ENCODE measurements around the gene CCDC85B. TPM values are rescaled to one million over a fixed set of nuclear protein-coding genes. Genes with fewer than 3 reads are reported as not detected.
A peak's percentile ranks its signal among the peaks of the same experiment; 100 is the strongest.

CCDC85B gene
- total RNA-seq, 2 experiments from 2014 or later, result 25.5 to 45.0 TPM

GRCh38 chr11:65898656-65899355 is 8.3 kb downstream of the CCDC85B start:
- Mint-ChIP-seq H3K36me3 (ENCODE audit: low read depth) (peaks cover 34% of the 10 kb centered on the region), H3K4me3 (peak overlapping the region; percentile 75), H3K9me3 (ENCODE audit: low read depth) (no peaks in the 10 kb centered on the region), H3K27me3 (peaks cover 4% of the 10 kb centered on the region), H3K4me1 (peaks cover 47% of the 10 kb centered on the region), H3K27ac (peak overlapping the region; percentile 80)
- intact Hi-C loops (cut with DNase I, micrococcal nuclease), result loop anchor here in 1 of 2 experiments (10.0 kb wide), 1 partner anchor 474 kb away; the partner anchor contains the start of gene NEAT1
- no peak for ATAC-seq
- CTCF ChIA-PET, result interaction anchor here (0.6 to 7.8 kb wide), 5 partner anchors 12 to 369 kb away, joined by 3 to 113 read pairs (median 3); partner anchors contain the start of genes CCDC85B and FIBP
- POLR2A ChIA-PET, result interaction anchor here (5.1 kb wide), 1 partner anchor 9 kb away, joined by 59 read pairs; the partner anchor contains the start of genes CCDC85B and FIBP
- DNase-seq, result no peak

- ATAC-seq (peak; percentile 36), DNase-seq (peak; percentile 89)
- H3K36me3 Mint-ChIP-seq (ENCODE audit: low read depth), result peaks cover 28% of the 10 kb centered on the region
- ChIA-PET POLR2A (interaction anchor here (1.0 to 5.1 kb wide), 2 partner anchors 9 to 18 kb away, joined by 3 to 59 read pairs; partner anchors contain the start of genes CCDC85B and FIBP), CTCF (interaction anchor here (1.0 to 7.8 kb wide), 4 partner anchors 12 to 48 kb away, joined by 3 to 113 read pairs (median 4); partner anchors contain the start of genes CCDC85B and FIBP)
- intact Hi-C loops (cut with DNase I, micrococcal nuclease), result loop anchor here (1.0 to 10.0 kb wide), 9 partner anchors 9 to 475 kb away; partner anchors contain the start of genes C11orf68 (in 2 of the 2), CCDC85B (in 2 of the 2), DRAP1 (in 2 of the 2) and BANF1 (in 1 of the 2)
- H3K9me3 Mint-ChIP-seq (ENCODE audit: low read depth), result no peaks in the 10 kb centered on the region
- H3K4me1 Mint-ChIP-seq, result peaks cover 39% of the 10 kb centered on the region
- peaks cover 4% of the 10 kb centered on the region for H3K27me3 Mint-ChIP-seq
- H3K27ac Mint-ChIP-seq, result peak overlapping the region; percentile 78
- peak overlapping the region; percentile 75 for H3K4me3 Mint-ChIP-seq
Measured at GRCh38 chr11:65899356-65900124, 9.1 kb downstream of the CCDC85B start.

GRCh38 chr11:65900125-65900898 is 9.8 kb downstream of the CCDC85B start, which contains the start of gene FOSL1:
TSS of gene FOSL1 (minus strand) at chr11:65900388. CDS start at chr11:65900339, 49 bp downstream.
- ATAC-seq, result peak; percentile 85
- peak; percentile 98 for DNase-seq
- Mint-ChIP-seq H3K4me1 (peaks cover 35% of the 10 kb centered on the region), H3K9me3 (ENCODE audit: low read depth) (no peaks in the 10 kb centered on the region), H3K36me3 (ENCODE audit: low read depth) (peaks cover 25% of the 10 kb centered on the region), H3K27ac (peak within 1 kb of the TSS; percentile 78), H3K27me3 (peaks cover 4% of the 10 kb centered on the region), H3K4me3 (peak within 1 kb of the TSS; percentile 75)
- intact Hi-C loops (cut with DNase I, micrococcal nuclease), result loop anchor here (1.0 kb wide), 8 partner anchors 10 to 412 kb away; partner anchors contain the start of genes C11orf68 (in 2 of the 2), CCDC85B (in 2 of the 2), DRAP1 (in 2 of the 2) and BANF1 (in 1 of the 2)
- ChIA-PET POLR2A (interaction anchor here (0.6 to 5.1 kb wide), 5 partner anchors 10 to 892 kb away, joined by 3 to 59 read pairs (median 3); partner anchors contain the start of genes CCDC85B and FIBP), CTCF (interaction anchor here (1.1 to 7.8 kb wide), 6 partner anchors 8 to 41 kb away, joined by 3 to 113 read pairs (median 6); partner anchors contain the start of genes CCDC85B, FIBP and MUS81)

GRCh38 chr11:65900899-65901180 is 10.4 kb downstream of the CCDC85B start:
- Mint-ChIP-seq H3K4me1 (peaks cover 30% of the 10 kb centered on the region), H3K36me3 (ENCODE audit: low read depth) (peaks cover 20% of the 10 kb centered on the region), H3K27ac (no peak overlapping the region), H3K27me3 (peaks cover 4% of the 10 kb centered on the region), H3K9me3 (ENCODE audit: low read depth) (no peaks in the 10 kb centered on the region), H3K4me3 (peak overlapping the region; percentile 75)
- DNase-seq, result no peak
- intact Hi-C loops (cut with DNase I, micrococcal nuclease), result loop anchor here (1.0 kb wide), 8 partner anchors 11 to 411 kb away; partner anchors contain the start of genes C11orf68 (in 2 of the 2), CCDC85B (in 2 of the 2), DRAP1 (in 2 of the 2) and BANF1 (in 1 of the 2)
- ATAC-seq, result no peak
- POLR2A ChIA-PET, result interaction anchor here (0.6 to 5.1 kb wide), 3 partner anchors 11 to 892 kb away, joined by 3 to 59 read pairs (median 5); partner anchors contain the start of genes CCDC85B and FIBP
- CTCF ChIA-PET, result interaction anchor here (0.9 to 7.8 kb wide), 8 partner anchors 8 to 121 kb away, joined by 3 to 113 read pairs (median 4); partner anchors contain the start of genes CCDC85B, FIBP and MUS81

DNA sequence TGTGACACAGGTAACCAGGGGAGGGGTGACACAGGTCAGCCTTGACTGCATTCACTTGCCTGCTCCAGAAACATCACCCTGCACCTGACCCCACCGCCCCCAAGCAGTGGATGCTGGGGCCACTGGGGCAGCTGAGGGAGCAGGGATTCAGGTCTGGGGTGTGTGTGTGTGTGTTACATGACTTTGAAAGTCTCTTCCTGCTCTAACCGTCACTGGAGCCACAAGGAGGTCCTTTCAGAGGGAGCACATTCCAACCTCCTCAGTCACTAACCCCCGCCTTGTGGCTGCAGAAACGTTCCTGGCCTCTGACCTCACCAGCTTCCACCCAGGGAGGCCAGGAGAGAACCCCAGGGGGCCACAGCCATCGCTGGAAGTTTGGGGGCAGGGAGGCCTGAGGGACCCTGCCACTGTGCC is 12.6 kb downstream of the CCDC85B start:
- intact Hi-C loops (cut with DNase I, micrococcal nuclease), result no loop called here
- peaks cover 5% of the 10 kb centered on the region for H3K36me3 Mint-ChIP-seq (ENCODE audit: low read depth)
- POLR2A ChIA-PET, result interaction anchor here (5.1 kb wide), 1 partner anchor 13 kb away, joined by 59 read pairs; the partner anchor contains the start of genes CCDC85B and FIBP
- peaks cover 11% of the 10 kb centered on the region for H3K4me1 Mint-ChIP-seq
- no peaks in the 10 kb centered on the region for H3K9me3 Mint-ChIP-seq (ENCODE audit: low read depth)
- DNase-seq (no peak), ATAC-seq (no peak)
- no peak overlapping the region for H3K27ac Mint-ChIP-seq
- peaks cover 4% of the 10 kb centered on the region for H3K27me3 Mint-ChIP-seq
- CTCF ChIA-PET, result interaction anchor here (3.0 to 7.8 kb wide), 2 partner anchors 16 to 44 kb away, joined by 13 to 113 read pairs; partner anchors contain the start of genes CCDC85B, FIBP and MUS81
- no peak overlapping the region for H3K4me3 Mint-ChIP-seq

DNA sequence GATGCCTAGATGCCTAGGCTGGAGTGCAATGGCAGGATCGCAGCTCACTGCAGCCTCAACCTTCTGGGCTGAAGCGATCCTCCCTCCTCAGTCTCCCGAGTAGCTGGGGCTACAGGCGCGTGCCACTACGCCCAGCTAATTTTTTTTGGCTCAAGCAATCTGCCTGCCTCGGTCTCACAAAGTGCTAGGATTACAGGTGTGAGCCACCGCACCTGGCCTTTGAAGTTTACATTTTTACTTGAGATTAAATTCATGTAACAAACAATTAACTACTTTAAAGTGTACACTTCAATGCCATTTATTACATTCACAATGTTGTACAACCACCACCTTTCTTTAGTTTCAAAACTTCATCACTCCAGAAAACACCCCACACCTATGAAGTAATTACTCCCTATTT is 13.2 kb downstream of the CCDC85B start:
- intact Hi-C loops (cut with DNase I, micrococcal nuclease), result no loop called here
- no peak for ATAC-seq
- Mint-ChIP-seq H3K36me3 (ENCODE audit: low read depth) (peaks cover 3% of the 10 kb centered on the region), H3K4me3 (no peak overlapping the region), H3K27ac (no peak overlapping the region), H3K4me1 (peaks cover 9% of the 10 kb centered on the region), H3K9me3 (ENCODE audit: low read depth) (no peaks in the 10 kb centered on the region), H3K27me3 (peaks cover 4% of the 10 kb centered on the region)
- CTCF ChIA-PET, result no interaction called here
- no peak for DNase-seq
- POLR2A ChIA-PET, result no interaction called here

DNA sequence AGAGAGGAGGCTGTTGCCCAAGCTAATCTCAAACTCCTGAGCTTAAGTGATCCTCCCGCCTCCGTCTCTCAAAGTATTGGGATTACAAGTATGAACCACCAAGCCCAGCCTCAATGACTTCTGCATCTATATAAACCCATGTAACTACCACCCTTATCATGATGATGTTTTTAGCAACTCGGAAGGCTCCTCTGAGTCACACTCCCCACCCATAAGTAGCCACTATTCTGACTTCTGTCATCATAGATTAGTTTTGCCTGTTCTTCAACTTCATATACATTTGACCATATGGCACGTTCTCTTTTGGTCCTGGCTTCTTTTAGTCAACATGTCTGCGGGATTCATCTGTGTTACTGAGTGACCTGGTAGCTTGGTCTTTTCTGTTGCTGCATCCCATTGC is 16.1 kb downstream of the CCDC85B start:
- intact Hi-C loops (cut with DNase I, micrococcal nuclease), result no loop called here
- peaks cover 6% of the 10 kb centered on the region for H3K27me3 Mint-ChIP-seq
- ATAC-seq (no peak), DNase-seq (no peak)
- H3K4me3 Mint-ChIP-seq, result no peak overlapping the region
- no peak overlapping the region for H3K27ac Mint-ChIP-seq
- ChIA-PET CTCF (interaction anchor here (0.6 to 2.1 kb wide), 6 partner anchors 16 to 554 kb away, joined by 3 to 6 read pairs (median 4); partner anchors contain the start of genes CCDC85B and FIBP), POLR2A (interaction anchor here (0.6 kb wide), 1 partner anchor 113 kb away, joined by 3 read pairs; no protein-coding TSS in a partner anchor)
- peaks cover 10% of the 10 kb centered on the region for H3K4me1 Mint-ChIP-seq
- no peaks in the 10 kb centered on the region for H3K9me3 Mint-ChIP-seq (ENCODE audit: low read depth)
- H3K36me3 Mint-ChIP-seq (ENCODE audit: low read depth), result no peaks in the 10 kb centered on the region

- DNase-seq (no peak), ATAC-seq (no peak)
- intact Hi-C loops (cut with DNase I, micrococcal nuclease), result no loop called here
- Mint-ChIP-seq H3K4me3 (no peak overlapping the region), H3K27me3 (peaks cover 2% of the 10 kb centered on the region), H3K27ac (no peak overlapping the region), H3K36me3 (ENCODE audit: low read depth) (no peaks in the 10 kb centered on the region), H3K9me3 (ENCODE audit: low read depth) (no peaks in the 10 kb centered on the region), H3K4me1 (peaks cover 3% of the 10 kb centered on the region)
- ChIA-PET CTCF (interaction anchor here (1.2 to 2.1 kb wide), 4 partner anchors 10 to 114 kb away, joined by 4 to 7 read pairs (median 6); partner anchors contain the start of gene CCDC85B), POLR2A (no interaction called here)
Measured at GRCh38 chr11:65907878-65908277, 17.4 kb downstream of the CCDC85B start.

DNA sequence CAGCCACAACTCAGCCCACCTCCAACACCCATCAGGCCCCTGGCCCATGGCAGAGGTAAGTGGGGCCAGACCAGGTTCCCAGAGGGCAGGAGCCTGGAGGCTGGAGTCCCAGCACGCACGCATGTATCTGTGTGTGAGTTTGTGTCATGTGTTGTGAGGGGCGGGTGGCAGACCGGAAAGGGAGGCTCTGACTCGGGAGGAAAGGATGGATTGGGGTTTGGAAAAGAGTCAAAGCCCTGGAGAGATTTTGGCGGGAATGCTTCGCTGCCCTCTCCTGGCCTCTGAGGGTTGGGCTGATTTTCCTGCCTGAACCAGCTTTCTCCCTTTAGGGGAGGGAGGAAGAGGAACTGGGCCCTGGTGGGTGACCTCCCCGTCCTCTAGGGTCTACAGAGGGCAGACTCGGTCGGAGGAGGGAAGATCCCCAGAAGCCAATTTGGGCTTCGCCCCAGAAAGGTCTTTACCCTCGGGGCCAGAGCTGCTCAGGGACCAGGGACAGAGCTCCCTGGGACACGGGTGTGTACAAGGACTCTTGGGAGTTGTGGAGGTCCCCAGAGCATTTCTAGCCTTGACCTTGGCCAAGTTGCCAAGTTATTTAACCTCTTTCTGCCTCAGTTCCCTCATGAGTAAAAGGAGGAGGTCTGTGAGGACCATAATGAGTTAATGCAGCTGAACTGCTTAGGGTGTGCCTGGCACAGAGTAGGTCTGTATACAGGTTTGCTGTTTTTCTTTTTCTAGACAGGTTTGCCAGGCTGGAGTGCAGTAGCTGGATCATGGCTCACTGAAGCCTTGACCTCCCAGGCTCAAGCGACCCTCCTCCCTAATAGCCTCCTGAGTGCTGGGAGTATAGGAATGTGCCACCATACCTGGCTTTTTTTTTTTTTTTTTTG is 21.5 kb downstream of the CCDC85B start:
- ATAC-seq, result no peak

More for the DNA sequence above, 21.5 kb downstream of the CCDC85B start:
- Mint-ChIP-seq H3K36me3 (ENCODE audit: low read depth) (no peaks in the 10 kb centered on the region), H3K27ac (no peak overlapping the region), H3K27me3 (peaks cover 2% of the 10 kb centered on the region), H3K4me3 (no peak overlapping the region), H3K4me1 (peaks cover 18% of the 10 kb centered on the region), H3K9me3 (ENCODE audit: low read depth) (no peaks in the 10 kb centered on the region)
- CTCF ChIA-PET, result interaction anchor here (0.6 to 1.3 kb wide), 4 partner anchors 10 to 142 kb away, joined by 3 to 10 read pairs (median 4); partner anchors contain the start of gene FOSL1
- intact Hi-C loops (cut with DNase I, micrococcal nuclease), result no loop called here
- DNase-seq, result no peak
- POLR2A ChIA-PET, result interaction anchor here (0.6 kb wide), 1 partner anchor 66 kb away, joined by 3 read pairs; no protein-coding TSS in a partner anchor
